GM19351 (cell line): Measurements from ENCODE around the gene SLC9A9.

Experiments used
- ATAC-seq: cut with Tn5 transposase; IDR thresholded peaks from one replicate; pipeline ENCODE4 v1.9.1; 2021; ENCODE audit warnings: mild to moderate bottlenecking, moderate library complexity; ENCODE audit not compliant: unreplicated experiment

The SLC9A9 gene

GRCh38 chr3:143375698-143376097, 472.6 kb downstream of the SLC9A9 start:
- no peak for ATAC-seq

GRCh38 chr3:143367171-143367570, 481.1 kb downstream of the SLC9A9 start:
- ATAC-seq, result no peak

- no peak for ATAC-seq
Observed at GRCh38 chr3:143366672-143367071, 481.6 kb downstream of the SLC9A9 start.

GRCh38 chr3:143363949-143364348, 484.3 kb downstream of the SLC9A9 start:
- ATAC-seq, result no peak

- ATAC-seq, result no peak
Observed at GRCh38 chr3:143363276-143363675, 485.0 kb downstream of the SLC9A9 start.

GRCh38 chr3:143362115-143362991, 485.9 kb downstream of the SLC9A9 start:
- ATAC-seq, result no peak

GRCh38 chr3:143361589-143361988, 486.7 kb downstream of the SLC9A9 start:
- ATAC-seq, result no peak

- ATAC-seq, result no peak
Observed at GRCh38 chr3:143360244-143360643, 488.0 kb downstream of the SLC9A9 start.

- no peak for ATAC-seq
Observed at GRCh38 chr3:143358793-143359491, 489.3 kb downstream of the SLC9A9 start.

GRCh38 chr3:143358155-143358792, 490.0 kb downstream of the SLC9A9 start:
- no peak for ATAC-seq

GRCh38 chr3:143357700-143358099, 490.6 kb downstream of the SLC9A9 start:
- no peak for ATAC-seq

GRCh38 chr3:143356839-143357238, 491.4 kb downstream of the SLC9A9 start:
- ATAC-seq, result no peak

GRCh38 chr3:143354342-143354741, 493.9 kb downstream of the SLC9A9 start:
- ATAC-seq, result no peak

GRCh38 chr3:143352850-143353550, 495.3 kb downstream of the SLC9A9 start:
- ATAC-seq, result no peak

GRCh38 chr3:143351895-143352608, 496.2 kb downstream of the SLC9A9 start:
- no peak for ATAC-seq

GRCh38 chr3:143351354-143351753, 496.9 kb downstream of the SLC9A9 start:
- no peak for ATAC-seq

GRCh38 chr3:143349455-143349854, 498.8 kb downstream of the SLC9A9 start:
- peak; percentile 84 for ATAC-seq

GRCh38 chr3:143348486-143349327, 499.6 kb downstream of the SLC9A9 start:
- ATAC-seq, result peak; percentile 47

- ATAC-seq, result no peak
Observed at GRCh38 chr3:143344516-143345165, 503.6 kb downstream of the SLC9A9 start.
